CD4-positive, alpha-beta memory T cell (primary cell): ENCODE data around the gene PWP1. TPM values are rescaled to one million over a fixed set of nuclear protein-coding genes. Genes with fewer than 3 reads are reported as not detected.
"Not testable (repeated sequence)": the region's sequence is repeated elsewhere in the genome, so short reads cannot be mapped to it uniquely, and the experiment has no call there.

Experiments used
- CTCF ChIA-PET: fragments of 350-600 bp; sonication (Branson Sonifier 250); formaldehyde crosslinking; loops from one replicate; lab custom pipeline; 2021; ENCODE audit warnings: inconsistent platforms; ENCODE audit not compliant: partially characterized antibody; lab: Charles Lee
- POLR2A ChIA-PET: fragments of 350-600 bp; sonication (Branson Sonifier 250); formaldehyde crosslinking; loops from one replicate; lab custom pipeline; 2021; ENCODE audit not compliant: partially characterized antibody; lab: Charles Lee
- DNase-seq, 5 donors: peaks; one replicate each; pipeline versions ENCODE4 v3.0.0 to v3.0.0-alpha.2; 2020 to 2022; ENCODE audit warnings: mixed read lengths in 1 of 5
- H3K27ac ChIP-seq: one replicate; pipeline ENCODE4 v1.7.0; 2013; ENCODE audit warnings: low read depth, low read length
- H3K27me3 ChIP-seq: 2 replicates; pipeline ENCODE4 v1.7.0; 2013; ENCODE audit warnings: mild to moderate bottlenecking, low read length, moderate library complexity; ENCODE audit not compliant: insufficient read depth
- H3K36me3 ChIP-seq: 2 replicates; pipeline ENCODE4 v1.7.0; 2013; ENCODE audit warnings: mild to moderate bottlenecking, low read length, moderate library complexity; ENCODE audit not compliant: insufficient read depth
- H3K4me1 ChIP-seq: 2 replicates; pipeline ENCODE4 v1.7.0; 2013; ENCODE audit warnings: mild to moderate bottlenecking, low read length, moderate library complexity; ENCODE audit not compliant: insufficient read depth
- H3K4me3 ChIP-seq, 2 donors: one replicate each; pipeline ENCODE4 v1.7.0; 2013; ENCODE audit warnings: low read length in 2 of 2, mild to moderate bottlenecking in 1 of 2
- H3K9me3 ChIP-seq, 2 donors: one replicate each; pipeline ENCODE4 v1.7.0; 2013; ENCODE audit warnings: low read length in 2 of 2, control low read depth in 1 of 2; ENCODE audit not compliant: control insufficient read depth in 1 of 2
- H3K27ac Mint-ChIP-seq, 7 donors: one replicate each; pipeline ENCODE4 v1.8.0; 2020 to 2021; ENCODE audit warnings: mixed read lengths in 7 of 7, mild to moderate bottlenecking in 6 of 7, inconsistent platforms in 3 of 7, moderate library complexity in 3 of 7
- H3K27me3 Mint-ChIP-seq, 2 donors: one replicate each; pipeline ENCODE4 v1.8.0; 2020 to 2021; ENCODE audit warnings: mixed read lengths in 2 of 2
- H3K36me3 Mint-ChIP-seq, 2 donors: one replicate each; pipeline ENCODE4 v1.8.0; 2020 to 2021; ENCODE audit warnings: mixed read lengths in 2 of 2, inconsistent platforms in 1 of 2, mild to moderate bottlenecking in 1 of 2
- H3K4me1 Mint-ChIP-seq, 4 donors: one replicate each; pipeline ENCODE4 v1.8.0; 2020 to 2021; ENCODE audit warnings: mixed read lengths in 4 of 4, mild to moderate bottlenecking in 1 of 4
- H3K4me3 Mint-ChIP-seq, 8 donors: one replicate each; pipeline ENCODE4 v1.8.0; 2020 to 2021; ENCODE audit warnings: mixed read lengths in 8 of 8, mild to moderate bottlenecking in 7 of 8, moderate library complexity in 6 of 8, inconsistent platforms in 3 of 8
- H3K9me3 Mint-ChIP-seq, 8 donors: one replicate each; pipeline ENCODE4 v1.8.0; 2020 to 2021; ENCODE audit warnings: mixed read lengths in 8 of 8, mild to moderate bottlenecking in 5 of 8, inconsistent platforms in 3 of 8, moderate library complexity in 1 of 8
- intact Hi-C: fragments of 100-400 bp; cut with micrococcal nuclease; formaldehyde crosslinking; loops from one replicate; pipeline ENCODE4 v1.15.1; 2023
- polyA plus RNA-seq, 2 donors: library from polyadenylated mRNA; unstranded; fragments of 300-500 nt; fragmentation: Illumina TruSeq; gene quantifications; one replicate each; pipeline ENCODE4 v1.2.3, GENCODE V29; 2021
- total RNA-seq, 2 experiments: library from RNA; stranded (reverse); gene quantifications; one replicate each; pipeline ENCODE4 v1.2.3, GENCODE V29; 2021

PWP1 gene
- total and polyA plus RNA-seq, 4 experiments from 2014 or later, result 24.3 to 73.1 (median 42.5) TPM

GRCh38 chr12:107705522-107705921 lies 19.9 kb downstream of the PWP1 start:
- H3K27me3 ChIP-seq, H3K4me1 Mint-ChIP-seq, H3K4me3 ChIP-seq, DNase-seq, H3K27me3 Mint-ChIP-seq, H3K9me3 ChIP-seq, H3K27ac Mint-ChIP-seq, intact Hi-C loops, H3K4me3 Mint-ChIP-seq, CTCF ChIA-PET, POLR2A ChIA-PET, H3K9me3 Mint-ChIP-seq, H3K27ac ChIP-seq, H3K4me1 ChIP-seq: not testable (repeated sequence)
- H3K36me3 ChIP-seq, result peaks cover 66% of the 10 kb centered on the region
- H3K36me3 Mint-ChIP-seq, result peaks cover 88 to 89% of the 10 kb centered on the region in 2 donors

- Mint-ChIP-seq H3K27me3 (no peaks in the 10 kb centered on the region), H3K36me3 (peaks cover 51 to 56% of the 10 kb centered on the region in 2 donors), H3K4me1 (no peaks in the 10 kb centered on the region), H3K9me3 (no peaks in the 10 kb centered on the region), H3K27ac (no peak overlapping the region), H3K4me3 (no peak overlapping the region)
- ChIA-PET CTCF (no interaction called here), POLR2A (no interaction called here)
- intact Hi-C loops, result no loop called here
- Histone ChIP-seq H3K27ac (no peak overlapping the region), H3K36me3 (peaks cover 30% of the 10 kb centered on the region), H3K4me1 (no peaks in the 10 kb centered on the region), H3K4me3 (no peak overlapping the region), H3K9me3 (no peaks in the 10 kb centered on the region), H3K27me3 (no peaks in the 10 kb centered on the region)
- no peak for DNase-seq
Observed at GRCh38 chr12:107715780-107716179, 30.2 kb downstream of the PWP1 start.

- H3K9me3 Mint-ChIP-seq, result peaks cover 0 to 5% (median 0%) of the 10 kb centered on the region in 8 donors
- no peaks in the 10 kb centered on the region for H3K4me1 ChIP-seq
- peaks cover 32 to 41% of the 10 kb centered on the region in 2 donors for H3K36me3 Mint-ChIP-seq
- ChIA-PET CTCF (no interaction called here), POLR2A (no interaction called here)
- H3K9me3 ChIP-seq, result no peaks in the 10 kb centered on the region
- H3K4me3 ChIP-seq, result no peak overlapping the region
- H3K4me3 Mint-ChIP-seq, result no peak overlapping the region
- H3K4me1 Mint-ChIP-seq, result no peaks in the 10 kb centered on the region
- H3K27me3 Mint-ChIP-seq, result no peaks in the 10 kb centered on the region
- no peak overlapping the region for H3K27ac ChIP-seq
- H3K36me3 ChIP-seq, result peaks cover 5% of the 10 kb centered on the region
- no peaks in the 10 kb centered on the region for H3K27me3 ChIP-seq
- H3K27ac Mint-ChIP-seq, result no peak overlapping the region
- intact Hi-C loops, result no loop called here
- DNase-seq, result no peak
Observed at GRCh38 chr12:107718606-107719005, 33.0 kb downstream of the PWP1 start.

- H3K4me1 Mint-ChIP-seq, H3K27ac Mint-ChIP-seq, CTCF ChIA-PET, H3K4me3 Mint-ChIP-seq, H3K27me3 Mint-ChIP-seq, H3K27ac ChIP-seq, DNase-seq, H3K9me3 ChIP-seq, H3K27me3 ChIP-seq, H3K4me1 ChIP-seq, H3K4me3 ChIP-seq, H3K36me3 ChIP-seq, intact Hi-C loops, POLR2A ChIA-PET: not testable (repeated sequence)
- Mint-ChIP-seq H3K36me3 (peaks cover 7 to 22% of the 10 kb centered on the region in 2 donors), H3K9me3 (peaks cover 0 to 14% (median 5%) of the 10 kb centered on the region in 8 donors)
Observed at GRCh38 chr12:107727327-107727726, 41.7 kb downstream of the PWP1 start.

GRCh38 chr12:107727742-107728141 lies 42.1 kb downstream of the PWP1 start:
- H3K4me3 ChIP-seq, CTCF ChIA-PET, H3K27me3 Mint-ChIP-seq, intact Hi-C loops, H3K4me1 Mint-ChIP-seq, POLR2A ChIA-PET, H3K9me3 ChIP-seq, DNase-seq, H3K27me3 ChIP-seq, H3K36me3 ChIP-seq, H3K4me3 Mint-ChIP-seq, H3K27ac ChIP-seq, H3K27ac Mint-ChIP-seq, H3K4me1 ChIP-seq: not testable (repeated sequence)
- Mint-ChIP-seq H3K9me3 (peaks cover 0 to 14% (median 5%) of the 10 kb centered on the region in 8 donors), H3K36me3 (peaks cover 9 to 18% of the 10 kb centered on the region in 2 donors)

GRCh38 chr12:107730618-107731341 lies 45.2 kb downstream of the PWP1 start:
- H3K27me3 Mint-ChIP-seq, result no peaks in the 10 kb centered on the region
- ChIA-PET CTCF (no interaction called here), POLR2A (no interaction called here)
- H3K4me3 ChIP-seq, result no peak overlapping the region
- H3K27me3 ChIP-seq, result no peaks in the 10 kb centered on the region
- no peak overlapping the region for H3K27ac ChIP-seq
- no peaks in the 10 kb centered on the region for H3K4me1 Mint-ChIP-seq
- peaks cover 6% of the 10 kb centered on the region for H3K36me3 ChIP-seq
- no peak overlapping the region for H3K27ac Mint-ChIP-seq
- peaks cover 0 to 7% (median 1%) of the 10 kb centered on the region in 8 donors for H3K9me3 Mint-ChIP-seq
- no peaks in the 10 kb centered on the region for H3K9me3 ChIP-seq
- no peaks in the 10 kb centered on the region for H3K4me1 ChIP-seq
- peaks cover 20 to 32% of the 10 kb centered on the region in 2 donors for H3K36me3 Mint-ChIP-seq
- intact Hi-C loops, result no loop called here
- no peak for DNase-seq
- no peak overlapping the region for H3K4me3 Mint-ChIP-seq

GRCh38 chr12:107731366-107731765 lies 45.8 kb downstream of the PWP1 start:
- Mint-ChIP-seq H3K4me1 (peaks cover 0 to 5% (median 0%) of the 10 kb centered on the region in 4 donors), H3K9me3 (peaks cover 0 to 6% (median 1%) of the 10 kb centered on the region in 8 donors), H3K36me3 (peaks cover 25 to 38% of the 10 kb centered on the region in 2 donors), H3K27me3 (no peaks in the 10 kb centered on the region), H3K27ac (no peak overlapping the region), H3K4me3 (no peak overlapping the region)
- Histone ChIP-seq H3K36me3 (peaks cover 12% of the 10 kb centered on the region), H3K27me3 (no peaks in the 10 kb centered on the region), H3K4me1 (no peaks in the 10 kb centered on the region), H3K4me3 (no peak overlapping the region), H3K27ac (no peak overlapping the region), H3K9me3 (no peaks in the 10 kb centered on the region)
- POLR2A ChIA-PET, result no interaction called here
- no peak for DNase-seq
- intact Hi-C loops, result no loop called here
- CTCF ChIA-PET, result no interaction called here
